HG02870 (cell line): ENCODE data around the gene HNRNPU.
"Not testable (repeated sequence)": the region's sequence is repeated elsewhere in the genome, so short reads cannot be mapped to it uniquely, and the experiment has no call there.

Experiments used
- ATAC-seq: cut with Tn5 transposase; IDR thresholded peaks from one replicate; pipeline ENCODE4 v1.9.1; 2021; ENCODE audit warnings: mild to moderate bottlenecking, moderate library complexity; ENCODE audit not compliant: unreplicated experiment

The HNRNPU gene

DNA sequence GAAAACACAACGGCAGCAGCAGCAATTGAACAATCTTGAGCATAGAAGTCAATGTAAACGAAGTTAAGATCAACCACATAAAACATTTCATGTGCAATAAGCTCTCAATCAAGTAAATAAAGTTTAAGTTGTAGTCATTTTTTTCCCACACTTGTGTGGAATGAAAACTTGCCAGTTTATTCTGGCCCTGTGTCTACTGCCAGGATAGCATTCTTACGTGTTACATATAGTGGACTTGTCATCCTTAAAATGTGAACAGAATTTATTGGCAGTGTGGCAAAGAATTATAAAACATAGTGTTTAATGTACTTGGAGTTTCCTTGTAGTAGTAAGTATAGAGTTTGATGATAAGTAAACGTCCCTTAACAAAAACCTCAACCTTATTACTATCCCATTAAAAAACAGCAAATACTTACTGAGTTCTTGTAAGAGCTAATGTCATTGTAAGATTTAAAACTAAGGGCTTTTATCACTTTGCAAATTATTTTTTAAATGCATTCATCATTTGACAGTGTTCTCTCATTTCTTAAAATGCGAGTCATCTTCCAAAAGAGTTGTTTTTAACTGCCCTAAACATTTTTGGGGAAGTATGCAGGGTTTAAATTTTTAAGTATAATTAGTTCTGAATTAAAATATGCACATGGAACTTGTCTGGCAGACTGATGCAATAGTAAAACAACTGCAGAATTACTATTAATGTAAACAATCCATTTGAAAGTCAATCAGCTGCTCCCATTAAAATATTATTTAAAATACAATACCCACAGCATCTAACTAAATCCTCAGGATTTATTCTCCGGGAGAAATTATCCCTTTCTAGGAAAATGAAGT lies 21.0 kb downstream of the HNRNPU start:
- no peak for ATAC-seq

DNA sequence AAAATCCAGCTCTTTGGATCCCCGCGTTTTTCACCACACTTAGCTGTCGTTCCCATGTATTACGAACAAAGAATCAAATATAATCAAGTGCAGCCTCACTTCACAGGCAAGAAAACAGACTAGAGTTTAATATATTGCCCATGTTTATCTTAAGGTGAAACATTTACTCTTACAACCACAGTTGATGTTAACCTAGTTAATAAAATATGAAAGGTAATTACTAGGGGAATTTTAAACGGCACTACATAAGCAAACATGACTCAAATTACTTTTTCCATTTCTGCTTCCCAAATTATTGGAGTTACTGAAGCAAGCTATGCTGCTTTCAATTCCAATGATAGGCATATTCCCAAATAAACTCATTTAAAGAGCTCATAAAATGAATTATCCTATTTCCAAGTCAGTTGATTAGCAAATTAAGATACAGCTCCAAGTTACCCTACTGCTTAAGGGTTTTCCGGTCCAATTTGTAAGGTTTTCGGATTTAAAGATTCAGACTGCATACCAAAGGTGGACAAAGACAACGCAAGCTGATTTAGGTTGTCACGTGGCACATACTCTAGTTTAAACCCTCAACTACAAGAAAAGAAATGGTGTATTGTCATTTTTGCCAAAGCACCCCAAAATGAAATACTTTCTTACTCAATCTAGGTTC lies 22.9 kb downstream of the HNRNPU start:
- no peak for ATAC-seq

GRCh38 chr1:244840219-244840794 lies 24.0 kb downstream of the HNRNPU start:
- no peak for ATAC-seq

DNA sequence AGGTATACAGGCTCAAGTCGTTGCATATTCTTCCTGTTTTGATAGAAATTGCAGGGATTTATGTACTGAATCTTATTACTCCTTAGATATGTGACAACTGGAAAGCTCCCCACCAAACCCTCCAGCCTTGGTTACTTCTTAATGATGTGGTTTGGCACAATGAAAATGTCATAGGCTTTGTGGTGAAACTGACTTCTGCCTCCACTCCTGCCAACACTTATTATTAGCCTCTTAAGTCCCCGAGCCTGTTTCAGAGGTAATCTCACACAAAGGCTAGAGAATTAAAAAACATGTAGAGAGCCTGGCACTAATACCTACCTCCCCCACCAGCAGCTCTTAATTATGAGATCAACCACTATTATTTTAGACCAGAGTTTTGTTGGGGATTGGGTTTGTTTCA lies 24.7 kb downstream of the HNRNPU start:
- ATAC-seq, result no peak

- no peak for ATAC-seq
Measured at GRCh38 chr1:244837597-244838258, 26.6 kb downstream of the HNRNPU start.

GRCh38 chr1:244836584-244836983 lies 27.8 kb downstream of the HNRNPU start:
- no peak for ATAC-seq

- ATAC-seq, result no peak
Measured at GRCh38 chr1:244836135-244836521, 28.2 kb downstream of the HNRNPU start.

DNA sequence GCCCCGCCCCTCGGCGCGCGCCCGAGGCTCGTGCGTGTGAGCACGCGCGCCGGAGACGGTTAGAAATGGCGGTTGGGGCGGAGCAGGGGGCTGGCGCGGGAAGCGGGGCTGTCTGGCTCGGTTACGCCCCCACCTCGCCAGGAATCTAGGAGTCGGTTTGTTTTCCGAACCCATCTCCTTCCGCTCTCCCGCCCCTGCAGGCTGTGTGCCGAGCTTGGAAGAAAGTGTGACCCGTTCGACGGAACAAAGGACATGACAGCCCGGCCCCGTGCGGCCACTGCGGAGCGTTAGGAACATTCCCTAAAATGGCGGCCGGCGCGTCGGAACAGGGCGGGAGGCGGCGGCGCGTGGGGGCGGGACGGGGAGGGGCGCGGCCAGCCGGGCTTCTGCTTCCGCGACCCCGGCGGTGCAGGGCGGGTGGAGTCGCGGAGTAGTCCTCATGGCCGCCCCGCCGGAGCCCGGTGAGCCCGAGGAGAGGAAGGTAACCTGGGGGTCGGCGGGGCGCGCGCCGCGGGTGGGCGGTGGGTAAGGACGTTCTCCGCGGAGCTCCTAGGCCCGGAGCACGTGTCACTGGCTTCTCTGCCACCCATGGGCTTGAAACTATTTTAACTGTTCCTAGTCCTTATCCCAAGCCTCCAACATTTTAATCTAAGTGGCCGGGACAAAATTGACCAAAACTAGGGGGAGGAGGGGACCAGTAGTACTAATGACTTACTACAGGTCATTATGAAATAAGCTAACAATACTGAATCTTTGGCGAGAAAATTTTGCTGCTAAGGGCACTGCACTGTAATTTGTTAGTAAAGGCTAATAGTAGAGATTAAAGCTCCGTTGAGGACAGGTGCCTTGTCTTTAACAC lies 28.8 kb downstream of the HNRNPU start, which contains the start of gene COX20:
Gene COX20, plus strand, starts transcription at position 383 of the 859 bp plus-strand sequence. Its CDS starts 57 bp downstream, at position 440.
- ATAC-seq, result peak; percentile 52

- ATAC-seq, result peak; percentile 66
Measured at GRCh38 chr1:244834543-244835275, 29.6 kb downstream of the HNRNPU start.

DNA sequence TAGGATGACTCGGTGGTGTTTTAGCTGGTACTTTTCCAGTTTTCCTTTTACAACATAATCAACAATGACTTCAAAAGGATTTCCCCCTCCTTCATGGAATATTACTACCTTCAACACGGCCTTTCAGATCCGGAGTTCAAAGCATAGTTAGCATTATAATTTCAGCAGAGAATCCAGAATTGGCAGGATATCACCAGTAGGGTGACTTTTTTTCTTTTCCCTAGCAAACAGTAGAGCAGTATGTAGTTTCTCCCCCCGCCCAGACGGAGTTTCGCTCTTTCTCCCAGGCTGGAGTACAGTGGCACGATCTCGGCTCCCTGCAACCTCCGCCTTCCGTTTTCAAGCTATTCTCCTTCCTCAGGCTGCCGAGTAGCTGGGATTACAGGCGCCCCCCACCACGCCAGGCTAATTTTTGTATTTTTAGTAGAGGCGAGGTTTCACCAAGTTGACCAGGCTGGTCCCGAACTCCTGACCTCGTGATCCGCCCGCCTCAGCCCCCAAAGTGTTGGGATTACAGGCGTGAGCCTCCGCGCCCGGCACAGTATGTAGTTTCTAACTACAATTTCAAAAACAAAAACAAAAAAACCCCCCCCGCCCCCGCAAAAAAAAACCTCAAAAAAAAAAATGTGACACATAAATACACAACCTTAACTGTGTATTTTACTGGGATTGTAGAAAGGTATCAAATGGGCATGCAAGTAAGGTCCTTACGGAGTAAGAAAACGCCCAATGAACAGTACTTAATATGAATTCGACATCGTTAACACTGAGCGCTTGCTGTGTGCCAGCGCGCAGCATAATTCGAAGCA lies 30.4 kb downstream of the HNRNPU start:
- ATAC-seq, result no peak

DNA sequence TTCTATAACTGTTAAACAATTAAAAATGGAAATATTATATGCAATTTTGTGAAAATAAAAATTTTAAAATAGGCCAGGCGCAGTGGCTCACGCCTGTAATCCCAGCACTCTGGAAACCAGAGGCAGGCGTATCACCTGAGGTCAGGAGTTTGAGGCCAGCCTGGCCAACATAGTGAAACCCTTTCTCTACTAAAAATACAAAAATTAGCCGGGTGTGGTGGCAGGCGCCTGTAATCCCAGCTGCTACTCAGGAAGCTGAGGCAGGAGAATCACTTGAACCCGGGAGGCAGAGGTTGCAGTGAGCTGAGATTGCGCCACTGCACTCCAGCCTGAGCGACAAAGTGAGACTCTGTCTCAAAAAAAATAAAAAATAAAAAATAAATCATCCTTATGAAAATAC lies 31.1 kb downstream of the HNRNPU start:
- ATAC-seq, result not testable (repeated sequence)

DNA sequence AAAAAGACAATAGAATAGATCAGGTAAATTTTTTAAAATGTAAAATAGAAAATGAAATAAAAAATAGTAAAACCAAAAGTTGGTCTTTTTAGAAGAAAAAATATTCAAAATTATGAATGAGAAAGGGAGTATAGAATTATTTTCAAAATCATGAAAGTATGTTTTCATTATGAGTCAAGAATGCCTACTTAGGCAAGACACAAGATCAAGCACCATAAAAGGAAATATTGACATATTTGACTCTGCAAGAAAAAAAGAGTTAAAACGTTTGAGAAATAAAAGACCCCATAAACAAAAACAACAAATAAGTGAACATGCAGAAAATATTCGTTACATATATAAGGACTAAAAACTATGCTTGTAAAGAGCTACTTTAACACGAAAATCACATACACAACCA lies 33.7 kb downstream of the HNRNPU start:
- no peak for ATAC-seq

DNA sequence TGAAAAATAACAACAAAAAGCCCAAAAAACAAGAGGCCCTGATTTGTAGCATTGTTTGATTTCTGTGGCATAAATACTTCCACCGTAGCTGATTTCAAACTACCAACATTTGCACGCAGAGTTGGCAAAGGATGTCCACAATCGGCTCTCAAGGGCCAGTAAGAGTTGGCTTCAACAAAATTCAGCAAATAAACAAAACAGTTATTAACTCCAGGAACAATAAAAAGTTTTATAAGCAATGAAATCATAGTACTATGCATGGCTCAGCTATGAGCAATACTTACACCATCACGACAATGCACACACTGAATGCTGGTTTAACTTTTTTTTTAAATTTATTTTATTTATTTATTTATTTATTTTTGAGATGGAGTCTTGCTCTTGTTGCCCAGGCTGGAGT lies 37.6 kb downstream of the HNRNPU start:
- no peak for ATAC-seq

DNA sequence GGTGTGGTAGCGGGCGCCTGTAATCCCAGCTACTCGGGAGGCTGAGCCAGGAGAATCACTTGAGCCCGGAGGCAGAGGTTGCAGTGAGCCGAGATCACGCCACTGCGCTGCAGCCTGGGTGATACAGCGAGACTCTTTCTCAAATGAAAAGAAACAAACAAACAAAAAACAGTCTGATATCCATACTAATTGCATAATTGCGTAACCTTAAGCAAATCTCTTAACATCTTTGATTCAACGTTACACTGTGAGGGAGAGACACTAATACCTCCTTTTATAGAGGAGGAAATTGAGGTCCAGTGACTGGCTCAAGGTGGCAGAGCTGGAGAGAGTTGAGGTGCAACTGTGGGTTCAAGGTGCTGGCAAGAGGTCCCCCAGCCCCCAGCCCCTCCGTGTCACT lies 41.5 kb downstream of the HNRNPU start:
- no peak for ATAC-seq

GRCh38 chr1:244821134-244821533 lies 43.2 kb downstream of the HNRNPU start:
- no peak for ATAC-seq

- ATAC-seq, result no peak
Measured at GRCh38 chr1:244820131-244820530, 44.2 kb downstream of the HNRNPU start.

- ATAC-seq, result no peak
Measured at GRCh38 chr1:244817415-244817894, 46.9 kb downstream of the HNRNPU start.

- ATAC-seq, result no peak
Measured at GRCh38 chr1:244815600-244816099, 48.7 kb downstream of the HNRNPU start.

DNA sequence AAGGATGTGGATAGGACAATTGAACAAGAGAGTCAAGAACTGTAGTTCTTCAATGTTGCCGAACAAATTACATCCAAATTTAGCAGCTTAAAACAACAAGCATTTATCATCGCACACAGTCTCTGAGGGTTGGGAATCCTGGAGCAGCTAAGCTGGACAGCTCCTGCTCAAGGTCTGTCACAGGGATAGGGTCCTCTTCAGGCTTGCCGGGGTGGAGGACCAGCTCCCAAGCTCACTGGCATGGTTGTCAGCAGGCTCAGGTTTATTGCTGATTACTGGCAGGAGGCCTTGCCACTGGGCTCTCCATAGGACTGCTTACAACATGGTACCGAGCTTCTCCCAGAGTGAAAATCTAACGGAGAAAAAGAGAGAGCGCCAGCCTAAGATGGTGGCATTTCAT lies 51.0 kb downstream of the HNRNPU start:
- no peak for ATAC-seq
